Activated naive CD4-positive, alpha-beta T cell (primary cell): ENCODE measurements around the gene PPP4R1.

ENCODE experiments used
- DNase-seq, 4 experiments: peaks; one replicate each; lab custom pipeline; 2025; lab: John Stamatoyannopoulos, UW

PPP4R1 gene

GRCh38 chr18:9546468-9546867, 67.9 kb downstream of the PPP4R1 start:
- no peak for DNase-seq

GRCh38 chr18:9545029-9545428, 69.3 kb downstream of the PPP4R1 start:
- no peak for DNase-seq

- DNase-seq = no peak
Observed at GRCh38 chr18:9542924-9543323, 71.4 kb downstream of the PPP4R1 start.

GRCh38 chr18:9539938-9540337, 74.4 kb downstream of the PPP4R1 start:
- no peak for DNase-seq

- no peak for DNase-seq
Observed at GRCh38 chr18:9539283-9539682, 75.1 kb downstream of the PPP4R1 start.

- DNase-seq = no peak
Observed at GRCh38 chr18:9537677-9538076, 76.7 kb downstream of the PPP4R1 start.

- DNase-seq = no peak
Observed at GRCh38 chr18:9536354-9537152, 77.8 kb downstream of the PPP4R1 start.

GRCh38 chr18:9535430-9535991, 78.8 kb downstream of the PPP4R1 start:
- DNase-seq = no peak

- DNase-seq = no peak
Observed at GRCh38 chr18:9534844-9535243, 79.5 kb downstream of the PPP4R1 start.

GRCh38 chr18:9531791-9532410, 82.5 kb downstream of the PPP4R1 start:
- DNase-seq = no peak

GRCh38 chr18:9530226-9531009, 83.9 kb downstream of the PPP4R1 start:
- no peak for DNase-seq

- DNase-seq = no peak
Observed at GRCh38 chr18:9526458-9526857, 87.9 kb downstream of the PPP4R1 start.

GRCh38 chr18:9522952-9523351, 91.4 kb downstream of the PPP4R1 start:
- DNase-seq = no peak

GRCh38 chr18:9521770-9522169, 92.6 kb downstream of the PPP4R1 start:
- no peak for DNase-seq

GRCh38 chr18:9520666-9521065, 93.7 kb downstream of the PPP4R1 start:
- no peak for DNase-seq

GRCh38 chr18:9519399-9519798, 95.0 kb downstream of the PPP4R1 start:
- DNase-seq = no peak

GRCh38 chr18:9517869-9518268, 96.5 kb downstream of the PPP4R1 start:
- no peak for DNase-seq

GRCh38 chr18:9516437-9517064, 97.8 kb downstream of the PPP4R1 start:
- DNase-seq = no peak

- DNase-seq = no peak
Observed at GRCh38 chr18:9513971-9514512, 100.3 kb downstream of the PPP4R1 start.

- no peak for DNase-seq
Observed at GRCh38 chr18:9508446-9509025, 105.8 kb downstream of the PPP4R1 start.

- no peak for DNase-seq
Observed at GRCh38 chr18:9507565-9508088, 106.7 kb downstream of the PPP4R1 start.
